B cell (primary cell): ENCODE results near the gene CD247. TPM values are rescaled to one million over a fixed set of nuclear protein-coding genes. Genes with fewer than 3 reads are reported as not detected.

Experiments used
- ATAC-seq: fragments of 200-7000 bp; cut with Tn5 transposase; one replicate; pipeline ENCODE4 v1.10.0; 2021; ENCODE audit warnings: low read depth, mild to moderate bottlenecking, moderate number of reproducible peaks, moderate library complexity
- CTCF ChIA-PET: fragments of 350-600 bp; sonication (Branson Sonifier 250); formaldehyde crosslinking; loops from one replicate; lab custom pipeline; 2021; ENCODE audit warnings: antibody characterized with exemption, inconsistent platforms; lab: Charles Lee
- POLR2A ChIA-PET: fragments of 350-600 bp; sonication (Branson Sonifier 250); formaldehyde crosslinking; loops from one replicate; lab custom pipeline; 2021; ENCODE audit warnings: antibody characterized with exemption; lab: Charles Lee
- DNase-seq: peaks from one replicate; pipeline ENCODE4 v3.0.0; 2013
- H2AFZ ChIP-seq: 2 replicates; pipeline ENCODE4 v1.6.1; 2012; ENCODE audit warnings: mild to moderate bottlenecking, low read depth, low read length; ENCODE audit not compliant: insufficient read depth, poor library complexity, severe bottlenecking
- H3K27ac ChIP-seq, 2 donors: 1 replicate in 1 of 2; 2 replicates in 1 of 2; pipeline ENCODE4 v1.5.1; 2012 to 2013; ENCODE audit warnings: low read length in 2 of 2, mild to moderate bottlenecking in 2 of 2, moderate library complexity in 1 of 2
- H3K27me3 ChIP-seq, 4 experiments: fragments of 200-600 bp in 1 of 4; sonication (generic) in 1 of 4; replicated peaks in 1 of 4; 1 replicate in 2 of 4; 2 replicates in 2 of 4; pipeline versions ENCODE4 v1.6.1 to v1.7.0; 2013 to 2016; ENCODE audit warnings: low read length in 3 of 4, mild to moderate bottlenecking in 2 of 4, mixed read lengths in 1 of 4, moderate library complexity in 1 of 4; ENCODE audit not compliant: insufficient read depth in 4 of 4, control insufficient read depth in 3 of 4; ENCODE audit errors: control extremely low read depth in 1 of 4
- H3K36me3 ChIP-seq, 2 experiments: replicated peaks in 1 of 2; 1 replicate in 1 of 2; 2 replicates in 1 of 2; pipeline versions ENCODE4 v1.6.1 to v1.7.1; 2013; ENCODE audit warnings: low read length in 1 of 2; ENCODE audit not compliant: insufficient read depth in 2 of 2, control insufficient read depth in 1 of 2; ENCODE audit errors: control extremely low read depth in 1 of 2, extremely low read depth in 1 of 2
- H3K4me1 ChIP-seq, 2 donors: fragments of 200-600 bp in 1 of 2; sonication (generic) in 1 of 2; 1 replicate in 1 of 2; 2 replicates in 1 of 2; pipeline versions ENCODE4 v1.5.1 to v1.6.1; 2013 to 2017; ENCODE audit warnings: low read length in 2 of 2; ENCODE audit not compliant: control insufficient read depth in 2 of 2, insufficient read depth in 2 of 2
- H3K4me2 ChIP-seq: replicated peaks from 2 replicates; pipeline ENCODE3; 2012; ENCODE audit warnings: mild to moderate bottlenecking, low read depth, low read length; ENCODE audit not compliant: poor library complexity, severe bottlenecking
- H3K4me3 ChIP-seq, 5 experiments: fragments of 200-600 bp in 1 of 5; sonication (generic) in 1 of 5; 1 replicate in 3 of 5; 2 replicates in 2 of 5; pipeline versions ENCODE4 v1.5.1 to v1.7.0; 2011 to 2016; ENCODE audit warnings: low read length in 4 of 5, mild to moderate bottlenecking in 4 of 5, low read depth in 2 of 5, control low read depth in 1 of 5, moderate library complexity in 1 of 5; ENCODE audit not compliant: insufficient read depth in 1 of 5; ENCODE audit errors: control extremely low read depth in 1 of 5, extremely low read depth in 1 of 5
- H3K79me2 ChIP-seq: fragments of 200-600 bp; sonication (generic); one replicate; pipeline ENCODE4 v1.6.0; 2016; ENCODE audit warnings: low read length; ENCODE audit not compliant: control insufficient read depth, insufficient read depth
- H3K9ac ChIP-seq: fragments of 200-600 bp; sonication (generic); 2 replicates; pipeline ENCODE4 v1.6.1; 2017; ENCODE audit warnings: mild to moderate bottlenecking, low read length, moderate library complexity
- H3K9me3 ChIP-seq, 3 donors: one replicate each; pipeline versions ENCODE4 v1.6.1 to v1.7.1; 2013; ENCODE audit warnings: low read length in 2 of 3; ENCODE audit not compliant: control insufficient read depth in 2 of 3, insufficient read depth in 1 of 3; ENCODE audit errors: control extremely low read depth in 1 of 3
- H4K20me1 ChIP-seq: 2 replicates; pipeline ENCODE4 v1.6.0; 2012; ENCODE audit warnings: mild to moderate bottlenecking, low read length; ENCODE audit not compliant: insufficient read depth, control insufficient read depth, poor library complexity, severe bottlenecking
- H3K27ac Mint-ChIP-seq: one replicate; pipeline ENCODE4 v1.8.0; 2021; ENCODE audit warnings: mixed read lengths
- H3K27me3 Mint-ChIP-seq: one replicate; pipeline ENCODE4 v1.8.0; 2021; ENCODE audit warnings: mixed read lengths
- H3K4me1 Mint-ChIP-seq: one replicate; pipeline ENCODE4 v1.8.0; 2021; ENCODE audit warnings: mixed read lengths
- H3K4me3 Mint-ChIP-seq: one replicate; pipeline ENCODE4 v1.8.0; 2021; ENCODE audit warnings: mixed read lengths
- H3K9me3 Mint-ChIP-seq: one replicate; pipeline ENCODE4 v1.8.0; 2022; ENCODE audit warnings: mixed read lengths; ENCODE audit not compliant: insufficient read depth
- CTCF ChIP-seq: fragments of 200-600 bp; IDR thresholded peaks from one replicate; pipeline ENCODE4 v1.8.0; 2022; ENCODE audit warnings: antibody characterized with exemption, mild to moderate bottlenecking
- EZH2 ChIP-seq: IDR thresholded peaks from 2 replicates; pipeline ENCODE4 v1.6.1; 2012; ENCODE audit warnings: borderline replicate concordance, low read depth, mild to moderate bottlenecking, moderate library complexity, low read length; ENCODE audit not compliant: insufficient read depth, poor library complexity, severe bottlenecking
- WGBS: methylation state at CpG from one replicate; pipeline ENCODE4 v1.1.5; 2013; ENCODE audit warnings: missing lambda C conversion rate; ENCODE audit not compliant: insufficient coverage; 5-methylcytosine and 5-hydroxymethylcytosine counted together
- intact Hi-C: fragments of 100-400 bp; cut with micrococcal nuclease; formaldehyde crosslinking; loops from one replicate; pipeline ENCODE4 v1.10.0; 2022
- polyA plus RNA-seq: library from polyadenylated mRNA; depleted of rRNA; stranded (reverse); fragments of >200 nt; gene quantifications from 2 replicates; pipeline ENCODE4 v1.2.3, GENCODE V29; 2012
- total RNA-seq, 2 donors: library from RNA; stranded (reverse); fragments of 120-200 nt in 1 of 2; gene quantifications; 1 replicate in 1 of 2; 2 replicates in 1 of 2; pipeline versions ENCODE4 v1.2.3 to v1.2.4, GENCODE V29; 2013 to 2022

Gene CD247
- total and polyA plus RNA-seq, 2 donors (not counting 1 experiment from before 2014, with no cell fraction given): 2.5 to 10.8 TPM

- Histone ChIP-seq H3K27me3 (peaks cover 0 to 4% (median 0%) of the 10 kb centered on the region in 4 experiments), H3K9me3 (no peaks in the 10 kb centered on the region), H3K4me2 (no peak overlapping the region), H3K4me1 (no peaks in the 10 kb centered on the region), H3K4me3 (no peak overlapping the region), H3K9ac (no peak overlapping the region), H3K27ac (no peak overlapping the region), H3K36me3 (no peaks in the 10 kb centered on the region), H4K20me1 (no peaks in the 10 kb centered on the region), H2AFZ (no peak overlapping the region), H3K79me2 (no peaks in the 10 kb centered on the region)
- H3K4me3 Mint-ChIP-seq: no peak overlapping the region
- H3K9me3 Mint-ChIP-seq: no peaks in the 10 kb centered on the region
- H3K27me3 Mint-ChIP-seq: no peaks in the 10 kb centered on the region
- peaks cover 5% of the 10 kb centered on the region for H3K4me1 Mint-ChIP-seq
- TF ChIP-seq EZH2: no peak
- peak; percentile 94 for TF ChIP-seq CTCF
- ATAC-seq (peak; percentile 68), DNase-seq (peak; percentile 73)
- H3K27ac Mint-ChIP-seq: no peak overlapping the region
- CTCF ChIA-PET: interaction anchor here (0.5 to 4.9 kb wide), 60 partner anchors 9 to 625 kb away, joined by 3 to 68 read pairs (median 5); partner anchors contain the start of gene CREG1
- intact Hi-C loops: loop anchor here (1.0 kb wide), 4 partner anchors 92 to 468 kb away; no protein-coding TSS in a partner anchor
- 43% methylated on average over 5 of the region's 8 CpGs for WGBS
- POLR2A ChIA-PET: no interaction called here
Measured at GRCh38 chr1:167533851-167534300, 15.5 kb upstream of the CD247 start.

GRCh38 chr1:167532964-167533824 lies 14.9 kb upstream of the CD247 start:
- H3K27ac ChIP-seq: no peak overlapping the region
- H3K9me3 ChIP-seq: no peaks in the 10 kb centered on the region
- H3K4me1 ChIP-seq: no peaks in the 10 kb centered on the region
- no peak overlapping the region for H3K4me3 ChIP-seq
- H4K20me1 ChIP-seq: no peaks in the 10 kb centered on the region
- Mint-ChIP-seq H3K27ac (no peak overlapping the region), H3K27me3 (no peaks in the 10 kb centered on the region), H3K4me3 (no peak overlapping the region), H3K9me3 (no peaks in the 10 kb centered on the region), H3K4me1 (peaks cover 2% of the 10 kb centered on the region)
- H2AFZ ChIP-seq: no peak overlapping the region
- TF ChIP-seq EZH2 (no peak), CTCF (no peak)
- ChIA-PET CTCF (interaction anchor here (0.5 to 4.9 kb wide), 53 partner anchors 8 to 624 kb away, joined by 3 to 68 read pairs (median 5); no protein-coding TSS in a partner anchor), POLR2A (no interaction called here)
- H3K4me2 ChIP-seq: no peak overlapping the region
- H3K36me3 ChIP-seq: no peaks in the 10 kb centered on the region
- no peak overlapping the region for H3K9ac ChIP-seq
- ATAC-seq: no peak
- H3K79me2 ChIP-seq: no peaks in the 10 kb centered on the region
- no peak for DNase-seq
- WGBS: 95% methylated on average over 5 of the region's 6 CpGs
- intact Hi-C loops: loop anchor here (1.0 kb wide), 4 partner anchors 91 to 467 kb away; no protein-coding TSS in a partner anchor
- peaks cover 0 to 4% (median 0%) of the 10 kb centered on the region in 4 experiments for H3K27me3 ChIP-seq
